AG08396 (cell line): ENCODE data around the gene COQ8A.
"Not testable (repeated sequence)": the region's sequence is repeated elsewhere in the genome, so short reads cannot be mapped to it uniquely, and the experiment has no call there.

ENCODE experiments used
- DNase-seq: peaks from one replicate; pipeline ENCODE4 v3.0.0; 2012; ENCODE audit warnings: low spot score, mixed read lengths

COQ8A gene

DNA sequence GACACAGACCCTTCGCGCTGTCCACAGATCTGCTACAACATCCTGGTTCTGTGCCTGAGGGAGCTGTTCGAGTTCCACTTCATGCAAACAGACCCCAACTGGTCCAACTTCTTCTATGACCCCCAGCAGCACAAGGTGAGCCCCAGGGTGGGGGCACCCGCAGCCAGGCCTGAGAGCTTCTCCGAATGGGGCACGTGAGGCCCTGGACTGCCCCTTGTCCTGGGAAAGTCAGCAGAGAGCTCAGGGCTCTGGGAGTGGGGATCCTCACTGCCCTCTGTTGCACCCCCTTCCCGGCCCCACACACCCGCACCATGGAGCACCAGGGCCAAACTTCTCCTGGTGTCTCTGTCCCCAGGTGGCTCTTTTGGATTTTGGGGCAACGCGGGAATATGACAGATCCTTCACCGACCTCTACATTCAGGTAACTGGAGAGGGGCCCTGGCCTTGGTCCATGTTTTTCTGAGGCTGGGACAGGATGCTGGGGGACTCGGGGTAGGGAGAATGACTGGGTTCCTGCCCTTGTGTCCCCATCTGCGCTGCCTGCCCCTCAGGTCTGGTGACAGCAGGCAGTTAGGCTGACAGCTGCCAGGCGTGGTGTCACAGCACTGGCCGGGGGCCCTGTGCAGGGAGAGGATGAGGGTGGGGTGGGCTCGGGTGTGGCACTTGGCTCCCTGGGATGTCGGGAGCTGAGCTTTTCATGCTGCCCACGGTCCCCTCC lies 44.6 kb downstream of the COQ8A start:
- DNase-seq, result no peak

DNA sequence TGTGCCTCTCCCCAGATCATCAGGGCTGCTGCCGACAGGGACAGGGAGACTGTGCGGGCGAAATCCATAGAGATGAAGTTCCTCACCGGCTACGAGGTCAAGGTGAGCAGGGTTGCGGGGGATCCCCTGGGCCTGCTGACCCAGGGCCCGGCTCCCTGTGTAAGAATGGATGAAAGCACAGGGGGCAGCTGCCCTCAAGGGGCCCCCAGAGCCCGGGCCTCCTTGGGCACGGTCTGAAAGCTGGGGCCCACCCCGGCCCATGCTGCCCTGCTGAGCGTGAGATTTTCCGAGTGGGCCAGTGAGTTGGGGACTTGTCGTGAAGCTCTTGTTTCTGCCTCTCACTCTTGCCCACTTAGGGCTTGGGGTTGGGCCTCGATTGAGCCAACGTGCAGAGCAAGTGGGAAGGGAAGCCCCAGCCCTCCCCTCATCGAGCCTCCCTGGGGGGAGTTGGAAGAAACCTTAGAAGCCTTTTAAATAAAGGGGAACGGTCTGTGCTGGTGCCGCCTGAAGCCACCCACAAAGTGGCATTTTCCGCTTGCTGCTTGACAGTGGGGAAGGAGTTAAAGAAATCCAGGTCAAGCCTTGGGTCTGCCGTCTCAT lies 45.2 kb downstream of the COQ8A start:
- DNase-seq, result no peak

DNA sequence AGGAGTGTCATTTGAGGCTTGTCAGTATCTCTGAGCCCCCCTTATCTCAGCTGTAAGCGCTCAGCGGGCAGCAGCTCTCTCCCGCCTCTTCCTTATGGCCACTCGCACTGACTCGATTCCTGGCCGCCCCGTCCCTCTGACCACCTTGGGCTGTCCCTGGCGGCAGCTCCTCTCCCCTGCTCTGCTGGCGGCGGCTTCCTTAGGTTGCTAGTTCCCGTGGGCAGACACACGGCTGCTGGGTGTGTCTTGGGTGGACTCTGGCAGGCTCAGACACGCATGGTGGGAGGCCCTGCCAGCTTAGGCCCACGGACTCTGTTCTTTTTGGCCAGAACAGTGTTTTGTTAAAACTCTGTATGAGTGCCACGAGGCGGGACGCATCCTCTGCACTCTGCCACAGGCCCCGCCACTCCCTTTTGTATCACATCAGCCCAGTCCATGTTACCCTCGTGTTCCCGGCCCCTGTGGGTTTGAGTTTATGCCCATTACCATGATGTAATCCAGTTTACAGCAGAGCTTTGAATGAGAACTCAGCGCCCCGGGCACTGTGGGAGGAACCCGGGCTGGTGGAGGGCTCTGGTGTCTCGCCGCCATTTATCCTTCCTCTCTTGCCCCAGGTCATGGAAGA lies 45.9 kb downstream of the COQ8A start:
- DNase-seq, result no peak

DNA sequence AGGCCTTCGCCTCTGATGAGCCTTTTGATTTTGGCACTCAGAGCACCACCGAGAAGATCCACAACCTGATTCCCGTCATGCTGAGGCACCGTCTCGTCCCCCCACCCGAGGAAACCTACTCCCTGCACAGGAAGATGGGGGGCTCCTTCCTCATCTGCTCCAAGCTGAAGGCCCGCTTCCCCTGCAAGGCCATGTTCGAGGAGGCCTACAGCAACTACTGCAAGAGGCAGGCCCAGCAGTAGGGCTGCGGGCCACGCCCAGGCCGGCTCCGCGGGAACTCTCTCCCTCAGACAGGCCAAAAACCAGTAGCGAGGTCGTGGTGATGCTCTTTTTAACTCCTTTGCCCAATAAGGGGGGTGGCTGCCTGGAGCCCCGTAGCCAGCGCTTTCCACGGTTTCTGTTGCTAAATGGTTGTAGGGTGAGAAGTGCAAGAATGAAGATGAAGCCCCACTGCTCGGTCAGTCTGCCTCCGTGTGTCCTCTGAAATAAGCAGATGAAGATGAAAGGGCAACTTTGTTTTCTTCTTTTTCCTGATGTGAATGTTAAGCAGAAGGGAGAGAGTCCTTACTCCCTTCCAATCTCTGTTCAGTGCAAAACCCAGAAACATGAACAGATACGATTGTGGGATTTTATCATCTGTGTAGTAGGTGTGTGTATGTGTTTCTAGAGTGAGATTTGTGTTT lies 46.5 kb downstream of the COQ8A start:
- no peak for DNase-seq

DNA sequence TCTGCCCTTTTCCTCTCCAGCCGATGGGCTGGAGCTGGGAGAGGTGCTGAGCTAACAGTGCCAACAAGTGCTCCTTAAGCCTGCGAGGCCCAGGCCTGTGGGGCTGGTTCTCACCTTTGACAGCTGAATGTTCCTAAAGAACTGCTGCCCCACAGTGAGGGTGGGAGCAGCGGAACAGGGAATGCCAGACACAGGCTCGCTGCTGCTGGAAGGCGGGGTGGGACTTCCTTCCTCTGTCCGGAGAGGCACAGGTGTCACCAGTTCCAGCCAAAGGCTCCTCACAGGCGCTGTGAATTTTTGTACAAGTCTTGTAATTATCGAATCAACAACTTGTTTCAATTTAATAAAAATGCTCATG lies 47.1 kb downstream of the COQ8A start:
- DNase-seq, result no peak

DNA sequence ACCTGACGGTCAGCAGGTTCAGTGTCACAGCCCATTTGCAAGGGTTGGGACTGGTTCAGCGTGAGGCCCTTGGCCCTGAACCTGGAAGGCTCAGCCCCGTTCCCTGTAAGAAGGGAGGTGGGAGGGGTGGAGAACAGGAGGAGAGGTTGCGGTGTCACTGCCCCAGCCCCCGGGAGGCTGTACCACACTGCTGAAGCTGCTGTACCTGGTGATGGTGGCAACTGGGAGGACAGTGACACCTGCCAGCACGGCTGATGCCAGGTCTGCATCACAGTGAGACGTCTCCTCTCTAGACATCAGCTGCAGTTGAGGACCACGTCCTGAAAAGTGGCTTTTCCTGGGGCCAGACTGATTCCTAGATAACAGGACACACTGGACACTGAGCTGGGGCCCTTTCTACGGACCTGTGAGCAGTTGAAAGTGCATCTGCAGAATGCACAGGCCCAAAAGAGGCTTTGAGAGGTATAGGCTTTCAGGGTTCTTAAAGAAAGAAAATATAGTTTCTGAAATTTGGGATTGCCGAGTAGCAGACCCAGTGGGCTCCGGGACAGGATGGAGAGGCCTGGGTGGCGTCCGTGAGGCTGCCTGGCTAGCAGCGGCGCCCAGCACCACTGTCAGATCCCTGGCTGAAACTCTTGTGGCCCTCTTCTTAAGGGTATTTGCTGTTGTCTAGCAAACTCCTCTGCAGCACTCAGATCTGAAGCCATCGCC lies 47.7 kb downstream of the COQ8A start:
- no peak for DNase-seq

DNA sequence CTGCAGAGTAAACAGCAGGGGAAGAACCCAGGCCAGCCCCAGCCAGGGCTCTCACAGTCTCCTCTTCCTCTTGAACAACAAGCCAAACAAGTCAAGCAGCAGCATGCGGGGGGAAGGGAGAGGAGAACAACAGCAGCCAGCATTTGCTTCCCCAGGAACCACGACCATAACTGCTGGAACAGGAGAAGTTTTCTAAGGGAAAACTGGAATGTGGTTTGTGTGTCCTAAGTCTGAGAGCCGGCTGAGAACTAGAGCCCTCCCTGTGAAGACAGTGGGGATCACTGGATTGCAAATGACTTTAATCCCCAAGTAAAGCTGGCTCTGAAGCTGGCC lies 48.2 kb downstream of the COQ8A start:
- DNase-seq, result no peak

DNA sequence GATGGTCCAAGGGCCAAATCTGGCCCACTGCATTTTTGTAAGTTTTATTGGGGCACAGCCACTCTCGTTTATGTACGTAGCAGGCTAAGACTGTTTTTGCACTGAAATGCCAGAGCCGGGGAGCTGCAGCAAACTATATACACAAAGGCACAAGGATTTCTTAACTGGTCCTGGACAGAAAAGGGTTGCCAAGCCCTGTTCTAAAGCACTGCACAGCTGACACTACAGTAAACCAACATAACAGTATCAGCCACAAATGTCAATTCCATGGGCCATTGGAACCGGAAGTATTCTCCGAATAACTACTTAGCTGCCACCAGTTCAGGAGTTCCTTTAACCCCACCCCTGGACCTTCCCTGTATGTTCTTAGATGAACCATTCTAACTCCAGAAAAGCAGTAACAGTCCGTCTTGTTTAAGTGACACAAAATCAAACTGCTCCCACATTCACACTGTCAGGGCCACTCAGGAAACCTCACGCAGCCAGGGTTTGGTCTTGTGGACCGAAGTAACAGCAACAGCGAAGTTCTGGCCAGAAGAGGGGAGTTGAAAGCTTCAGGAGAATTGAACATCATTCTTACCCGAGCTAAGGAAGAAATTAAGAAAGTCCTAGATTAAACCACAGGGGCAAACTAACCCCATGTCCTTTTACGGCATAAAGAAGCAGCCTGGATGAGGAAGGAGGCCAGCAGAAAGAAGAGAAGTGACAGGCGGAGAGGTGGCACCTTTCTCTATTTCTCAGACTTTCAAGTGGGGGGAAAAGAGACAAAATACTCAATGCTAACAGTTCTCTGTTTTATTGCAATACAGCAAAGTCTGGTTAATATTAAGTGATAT lies 49.2 kb downstream of the COQ8A start:
- DNase-seq, result no peak

DNA sequence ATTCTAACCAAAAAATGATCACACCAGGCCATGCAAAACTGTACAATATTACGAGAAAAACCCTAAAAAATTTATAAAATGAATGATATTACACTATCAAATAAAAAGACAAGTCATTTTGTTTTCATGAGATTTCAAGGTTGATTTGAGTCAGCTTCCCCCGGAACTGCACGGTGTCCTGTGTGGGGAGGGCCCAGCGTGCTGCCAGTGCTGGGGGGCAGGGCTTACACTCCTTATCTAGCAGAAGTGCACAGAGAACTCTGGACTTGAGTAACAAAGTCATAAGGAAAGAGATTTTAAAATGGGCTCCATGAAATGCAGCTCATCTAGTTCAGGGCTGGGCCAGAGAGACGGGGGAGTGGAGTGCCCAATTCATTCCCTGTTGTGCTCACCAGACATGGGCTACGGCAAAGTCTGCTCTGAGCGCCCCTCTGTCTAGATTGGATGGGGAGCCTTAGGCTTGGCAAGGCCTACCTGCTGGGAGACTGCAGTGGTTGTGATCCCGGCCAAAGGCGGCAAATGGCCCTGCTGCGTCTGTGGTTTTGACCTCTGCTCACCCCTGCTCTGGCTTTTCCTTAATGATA lies 50.1 kb downstream of the COQ8A start:
- no peak for DNase-seq

DNA sequence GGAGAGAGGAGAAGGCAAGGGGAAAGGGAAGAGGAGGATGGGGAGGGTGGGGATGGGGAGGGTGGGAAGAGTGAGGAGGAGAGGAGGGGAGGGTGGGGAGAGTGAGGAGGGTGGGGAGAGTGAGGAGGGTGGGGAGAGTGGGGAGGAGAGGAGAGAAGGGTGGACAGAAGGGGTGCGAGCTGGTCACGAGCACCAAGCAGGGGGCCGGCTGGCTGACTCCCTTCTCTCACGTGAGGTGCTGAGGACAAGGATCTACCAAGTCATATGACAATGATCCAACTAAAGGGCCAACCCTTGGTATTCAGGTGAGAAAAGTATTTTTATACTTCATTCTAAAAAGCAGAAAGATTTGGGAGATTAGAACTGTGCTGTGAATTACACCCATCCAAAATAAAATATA lies 51.8 kb downstream of the COQ8A start:
- no peak for DNase-seq

DNA sequence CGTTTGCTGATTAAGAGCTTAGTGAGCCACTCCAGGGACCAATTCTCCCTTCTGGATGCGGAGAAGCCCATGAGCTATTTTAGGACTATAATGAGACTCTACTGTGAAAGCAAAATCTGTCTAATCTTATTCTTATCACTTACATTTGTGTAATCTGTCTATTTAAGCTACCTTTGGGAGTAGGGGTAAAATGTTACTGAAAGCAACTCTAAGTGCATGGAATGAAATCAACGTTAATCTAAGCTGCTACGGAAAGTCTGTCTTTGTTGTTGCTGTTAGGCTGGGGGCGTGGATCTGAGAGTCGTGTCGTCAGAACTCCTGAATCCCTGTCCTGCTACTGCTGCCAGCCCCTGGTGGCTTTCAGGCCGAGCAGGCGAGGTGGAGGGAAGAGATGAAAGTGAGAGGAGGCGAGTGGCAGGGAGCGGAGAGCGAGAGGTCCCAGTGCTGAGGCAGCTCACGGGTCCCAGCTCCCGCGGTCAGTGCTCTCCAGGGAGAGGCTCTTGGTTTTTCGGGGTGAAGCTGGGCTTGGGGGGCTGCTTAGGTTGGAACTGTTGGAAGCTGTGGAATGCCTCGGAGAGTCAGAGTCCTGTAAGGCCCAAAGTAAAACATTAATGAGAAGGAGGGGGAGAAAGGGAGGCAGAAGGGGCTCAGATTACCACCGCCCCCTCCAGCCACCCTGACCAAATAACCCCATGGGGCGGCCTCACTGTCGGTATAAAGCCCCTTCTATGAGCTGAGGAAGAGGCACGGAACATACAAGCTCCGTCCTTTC lies 53.9 kb downstream of the COQ8A start:
- DNase-seq, result no peak

DNA sequence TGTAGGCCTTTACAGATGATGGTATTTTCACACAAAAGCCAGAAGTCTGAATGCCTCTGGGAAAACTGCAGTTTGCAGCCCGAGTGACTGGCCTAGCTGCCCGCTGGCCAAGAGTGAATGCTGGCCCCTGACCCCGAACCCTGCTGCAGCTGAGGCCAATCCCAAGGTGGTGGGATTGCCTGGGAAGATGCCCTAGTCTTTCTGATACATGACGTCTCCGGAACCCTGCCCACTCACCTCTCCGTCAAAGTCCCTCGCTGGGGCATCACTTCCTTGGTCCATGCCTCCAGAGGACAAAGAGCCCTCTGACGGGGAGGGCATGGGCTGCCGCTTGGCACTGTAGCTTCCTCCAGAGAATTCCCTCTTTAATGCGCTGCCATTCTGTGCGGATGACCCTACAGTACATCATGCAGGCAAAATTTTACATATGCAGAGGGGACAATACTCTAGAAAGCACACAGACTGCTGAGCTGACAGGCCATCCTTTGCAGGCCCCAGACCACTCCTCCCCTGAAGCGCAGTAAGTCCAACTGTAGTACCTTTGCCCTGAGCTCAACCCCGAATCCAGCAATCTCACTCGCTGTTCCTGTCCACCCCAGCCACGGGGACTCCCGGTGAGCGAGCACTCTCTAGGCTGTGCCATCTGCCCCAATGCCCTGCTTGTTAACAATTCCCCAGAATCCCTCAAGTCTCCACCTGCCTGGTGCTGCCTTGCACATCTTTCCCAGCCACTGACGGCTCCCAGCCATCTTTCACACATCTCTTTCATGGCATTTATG lies 54.7 kb downstream of the COQ8A start:
- DNase-seq, result no peak

DNA sequence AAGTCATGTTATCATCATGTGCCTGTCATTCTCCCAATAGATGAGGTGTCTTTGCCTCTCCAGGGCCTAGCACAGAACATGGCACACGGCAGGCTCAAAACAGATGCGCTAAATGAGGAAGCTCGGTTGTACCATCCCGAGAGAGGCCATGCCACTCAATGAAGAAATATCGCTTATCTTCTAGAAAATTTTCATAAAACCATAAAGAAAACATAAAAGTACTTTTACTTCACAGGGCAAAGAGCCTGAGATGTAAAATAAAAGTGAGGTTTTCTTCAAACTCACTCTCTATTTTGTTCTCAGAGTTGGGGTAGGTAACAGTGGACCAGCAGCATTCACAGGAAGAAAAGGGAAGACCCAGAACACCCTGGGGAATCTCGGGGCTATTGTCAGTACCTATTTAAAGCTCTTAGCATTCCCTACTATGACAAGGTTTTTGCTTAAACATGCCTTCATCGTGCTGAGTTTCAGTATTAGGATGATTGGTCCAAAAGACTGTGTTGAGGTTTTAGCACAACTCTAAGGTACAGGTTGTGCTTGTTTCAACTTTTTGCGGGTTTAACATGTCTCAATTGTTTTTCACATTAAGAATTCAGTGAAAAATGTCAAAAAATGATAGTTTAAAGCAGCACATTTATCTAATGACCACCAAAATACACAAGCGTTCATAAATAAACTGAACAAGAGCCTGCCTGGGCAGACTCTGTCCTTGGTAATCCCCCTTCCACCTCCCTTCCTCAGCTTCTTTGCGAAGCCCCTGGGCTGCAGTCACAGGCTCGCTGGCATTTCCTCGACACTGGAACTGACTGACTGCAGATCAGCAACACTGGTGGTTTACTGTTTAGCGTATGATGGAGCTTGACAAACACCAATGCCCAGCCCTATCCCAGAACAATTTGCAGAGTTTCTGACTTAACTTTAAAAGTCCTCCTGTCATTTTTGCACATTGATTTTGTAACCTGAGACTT lies 55.6 kb downstream of the COQ8A start:
- no peak for DNase-seq

DNA sequence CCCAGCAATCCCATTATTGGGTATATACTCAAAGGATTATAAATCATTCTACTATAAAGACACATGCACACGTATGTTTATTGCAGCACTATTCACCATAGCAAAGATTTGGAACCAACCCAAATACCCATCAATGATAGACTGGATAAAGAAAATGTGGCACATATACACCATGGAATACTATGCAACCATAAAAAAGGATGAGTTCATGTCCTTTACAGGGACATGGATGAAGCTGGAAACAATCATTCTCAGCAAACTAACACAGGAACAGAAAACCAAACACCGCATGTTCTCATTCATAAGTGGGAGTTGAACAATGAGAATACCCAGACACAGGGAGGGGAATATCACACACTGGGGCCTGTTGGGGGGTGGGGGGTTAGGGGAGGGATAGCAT lies 59.5 kb downstream of the COQ8A start:
- DNase-seq, result not testable (repeated sequence)

DNA sequence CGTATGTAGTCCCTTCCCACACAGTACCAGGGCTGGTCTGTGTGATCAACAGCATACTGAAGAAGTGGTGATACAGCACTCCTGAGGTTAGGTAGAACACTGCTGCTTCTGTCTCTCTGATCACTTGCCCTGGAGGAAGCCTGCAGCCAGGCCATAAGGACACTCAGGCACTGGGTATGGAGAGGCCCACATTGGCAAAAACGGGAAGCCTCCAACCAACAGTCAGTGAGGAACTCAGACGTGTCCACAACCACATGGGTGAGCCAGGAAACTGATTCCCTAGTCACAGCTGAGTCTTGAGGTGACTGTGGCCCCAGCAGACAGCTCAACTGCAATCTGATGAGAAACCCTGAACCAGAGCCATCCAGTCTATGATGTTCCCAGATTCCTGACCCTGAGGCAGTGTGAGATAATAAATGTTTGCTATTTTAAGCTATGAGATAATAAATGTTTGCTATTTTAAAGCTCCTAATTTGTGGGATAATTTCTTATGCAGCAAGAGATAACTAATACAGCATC lies 62.5 kb downstream of the COQ8A start:
- DNase-seq, result no peak

DNA sequence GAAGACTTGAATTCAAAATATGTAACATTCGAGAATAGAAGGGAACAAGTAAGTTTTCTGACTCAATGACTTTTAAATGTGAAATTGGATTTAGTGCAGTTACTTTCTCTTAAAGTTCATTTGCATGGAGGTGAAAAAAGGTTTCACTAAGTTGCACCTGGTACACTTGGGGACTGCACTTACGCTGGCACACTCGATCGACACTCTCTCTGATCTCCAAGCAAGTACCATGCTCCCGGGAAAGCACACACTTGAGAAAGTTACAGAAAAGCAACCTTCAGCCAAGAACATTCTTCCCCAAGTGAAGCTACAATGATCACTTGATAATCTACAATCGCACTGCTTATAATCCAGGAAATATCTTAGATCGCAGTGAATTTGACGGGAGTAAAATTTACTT lies 63.1 kb downstream of the COQ8A start:
- no peak for DNase-seq

DNA sequence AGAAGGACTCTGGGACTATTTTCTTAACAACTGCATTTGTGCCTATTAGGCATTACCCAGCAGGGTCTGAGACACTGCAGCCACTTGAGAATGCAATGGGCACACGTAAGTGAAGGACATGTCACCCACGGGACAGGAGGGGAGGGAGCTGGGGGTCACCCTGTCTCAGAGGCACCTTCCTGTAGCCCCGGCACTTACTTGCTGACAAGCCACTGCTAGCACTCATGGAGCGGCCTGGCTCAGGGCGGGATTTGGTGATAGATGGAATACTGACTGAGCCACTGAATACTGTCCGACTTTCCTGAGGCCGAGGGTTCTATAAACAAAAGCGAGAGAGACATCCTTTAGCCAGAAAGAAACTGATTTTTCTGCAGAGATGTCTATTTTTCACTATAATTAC lies 64.7 kb downstream of the COQ8A start:
- no peak for DNase-seq

DNA sequence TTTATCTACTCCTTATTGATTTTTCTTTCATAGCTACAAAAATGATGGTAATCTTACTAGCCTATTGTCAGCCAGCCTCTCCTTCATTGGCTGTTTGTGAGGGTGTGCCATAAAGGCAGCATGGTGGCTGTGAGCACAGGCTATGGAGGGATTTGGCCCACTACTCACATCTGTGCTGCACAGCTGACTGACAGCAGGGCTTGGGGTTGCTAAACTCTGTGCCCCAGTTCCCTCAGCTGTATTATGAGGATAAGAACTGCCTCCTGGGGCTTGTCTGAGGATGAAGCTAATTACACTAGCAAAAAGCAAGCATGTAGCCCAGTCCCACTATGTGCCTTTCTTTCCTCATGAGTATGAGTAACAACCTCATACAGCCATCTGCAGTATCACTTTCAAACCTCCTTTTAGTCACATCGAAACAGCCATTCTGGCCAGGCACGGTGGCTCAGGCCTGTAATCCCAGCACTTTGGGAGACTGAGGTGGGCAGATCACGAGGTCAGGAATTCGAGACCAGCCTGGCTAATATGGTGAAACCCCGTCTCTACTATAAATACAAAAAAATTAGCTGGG lies 66.2 kb downstream of the COQ8A start:
- no peak for DNase-seq
